ENCODE results near the gene SETD4. TPM values are rescaled to one million over a fixed set of nuclear protein-coding genes. Genes with fewer than 3 reads are reported as not detected.

The SETD4 gene
- total and polyA plus RNA-seq, 12 donors, result 6.7 to 13.1 (median 10.7) TPM

GRCh38 chr21:35990609-35991008, 69.7 kb downstream of the SETD4 start:
- DNase-seq (no peak), ATAC-seq (no peak)
- WGBS, 2 donors, result 86 to 91% methylated on average over 9 of the region's 9 CpGs
- TF ChIP-seq CTCF (IDR thresholded peaks at IDR 0.05), result no peak
- H3K36me3 ChIP-seq, result no peaks in the 10 kb centered on the region
- H3K9me3 ChIP-seq, result no peaks in the 10 kb centered on the region
- no peak overlapping the region for H3K4me3 ChIP-seq
- peaks cover 0 to 45% (median 31%) of the 10 kb centered on the region in 7 donors for H3K27me3 ChIP-seq
- peaks cover 0 to 6% (median 0%) of the 10 kb centered on the region in 9 donors for H3K4me1 ChIP-seq
- intact Hi-C loops (cut with DNase I), result no loop called here
- H3K27ac ChIP-seq, result no peak overlapping the region

- H3K4me3 ChIP-seq, result no peak overlapping the region
- WGBS, 2 donors, result 77 to 80% methylated on average over 10 of the region's 10 CpGs
- intact Hi-C loops (cut with DNase I), result no loop called here
- peaks cover 0 to 47% (median 34%) of the 10 kb centered on the region in 7 donors for H3K27me3 ChIP-seq
- no peak overlapping the region for H3K27ac ChIP-seq
- no peaks in the 10 kb centered on the region for H3K36me3 ChIP-seq
- ATAC-seq, result peak in 1 of 8 donors; percentile 29
- H3K4me1 ChIP-seq, result peaks cover 0 to 6% (median 0%) of the 10 kb centered on the region in 9 donors
- no peaks in the 10 kb centered on the region for H3K9me3 ChIP-seq
- no peak for TF ChIP-seq CTCF (IDR thresholded peaks at IDR 0.05)
- no peak for DNase-seq
These were observed 71.1 kb downstream of the SETD4 start for GRCh38 chr21:35989138-35989735.

- H3K27me3 ChIP-seq, result peaks cover 0 to 47% (median 34%) of the 10 kb centered on the region in 7 donors
- ATAC-seq (no peak), DNase-seq (no peak)
- no peak overlapping the region for H3K27ac ChIP-seq
- H3K9me3 ChIP-seq, result peaks cover 0 to 4% (median 0%) of the 10 kb centered on the region in 11 donors
- H3K4me1 ChIP-seq, result peaks cover 0 to 6% (median 0%) of the 10 kb centered on the region in 9 donors
- intact Hi-C loops (cut with DNase I), result no loop called here
- 43 to 53% methylated on average over 6 of the region's 6 CpGs for WGBS, 2 donors
- no peaks in the 10 kb centered on the region for H3K36me3 ChIP-seq
- no peak overlapping the region for H3K4me3 ChIP-seq
- TF ChIP-seq CTCF (IDR thresholded peaks at IDR 0.05), result no peak
These were observed 71.7 kb downstream of the SETD4 start for GRCh38 chr21:35988416-35989137.

- Histone ChIP-seq H3K36me3 (no peaks in the 10 kb centered on the region), H3K4me1 (peaks cover 0 to 6% (median 0%) of the 10 kb centered on the region in 9 donors), H3K27ac (no peak overlapping the region), H3K27me3 (peaks cover 0 to 55% (median 34%) of the 10 kb centered on the region in 7 donors), H3K4me3 (no peak overlapping the region), H3K9me3 (peaks cover 0 to 9% (median 0%) of the 10 kb centered on the region in 11 donors)
- DNase-seq, result no peak
- TF ChIP-seq CTCF (IDR thresholded peaks at IDR 0.05), result no peak
- WGBS, 2 donors, result 50 to 74% methylated on average over 5 of the region's 5 CpGs
- intact Hi-C loops (cut with DNase I), result no loop called here
- no peak for ATAC-seq
These were observed 72.9 kb downstream of the SETD4 start for GRCh38 chr21:35987475-35987874.

Measured in heart right ventricle (tissue), 16 donors.